ENCODE results near the gene BCL2L15.
A peak's percentile ranks its signal among the peaks of the same experiment; 100 is the strongest.
"Not testable (repeated sequence)": the region's sequence is repeated elsewhere in the genome, so short reads cannot be mapped to it uniquely, and the experiment has no call there.

BCL2L15 gene

GRCh38 chr1:113868387-113869083 lies 18.8 kb downstream of the BCL2L15 start:
- DNase-seq: peak; percentile 38

GRCh38 chr1:113861641-113862040 lies 25.7 kb downstream of the BCL2L15 start:
- no peak for DNase-seq

GRCh38 chr1:113860891-113861290 lies 26.5 kb downstream of the BCL2L15 start:
- DNase-seq: no peak

GRCh38 chr1:113859478-113860175 lies 27.8 kb downstream of the BCL2L15 start:
- no peak for DNase-seq

GRCh38 chr1:113858982-113859381 lies 28.4 kb downstream of the BCL2L15 start:
- no peak for DNase-seq

GRCh38 chr1:113858418-113858817 lies 29.0 kb downstream of the BCL2L15 start:
- DNase-seq: no peak

- no peak for DNase-seq
These were observed 29.6 kb downstream of the BCL2L15 start for GRCh38 chr1:113857776-113858175.

- DNase-seq: no peak
These were observed 31.0 kb downstream of the BCL2L15 start for GRCh38 chr1:113856401-113856790.

- DNase-seq: no peak
These were observed 31.6 kb downstream of the BCL2L15 start for GRCh38 chr1:113855630-113856400.

- no peak for DNase-seq
These were observed 33.1 kb downstream of the BCL2L15 start for GRCh38 chr1:113854234-113854633.

GRCh38 chr1:113852694-113853093 lies 34.7 kb downstream of the BCL2L15 start:
- DNase-seq: not testable (repeated sequence)

GRCh38 chr1:113850127-113850796 lies 37.1 kb downstream of the BCL2L15 start:
- no peak for DNase-seq

GRCh38 chr1:113849072-113849471 lies 38.3 kb downstream of the BCL2L15 start:
- DNase-seq: no peak

- DNase-seq: no peak
These were observed 40.9 kb downstream of the BCL2L15 start for GRCh38 chr1:113846391-113847035.

GRCh38 chr1:113836534-113836933 lies 50.8 kb downstream of the BCL2L15 start:
- no peak for DNase-seq

GRCh38 chr1:113835686-113836290 lies 51.6 kb downstream of the BCL2L15 start:
- DNase-seq: peak; percentile 36

- no peak for DNase-seq
These were observed 52.7 kb downstream of the BCL2L15 start for GRCh38 chr1:113834716-113835115.

Data from stimulated activated CD4-positive, alpha-beta T cell treated with anti-CD3 and anti-CD28 coated beads, Interleukin-4, amount 100 ng/mL, for 24 hours (primary cell).